Bronchial epithelial cell (primary cell): Measurements from ENCODE around the gene ACSM2A. TPM values are rescaled to one million over a fixed set of nuclear protein-coding genes. Genes with fewer than 3 reads are reported as not detected.
"Not testable (repeated sequence)": the region's sequence is repeated elsewhere in the genome, so short reads cannot be mapped to it uniquely, and the experiment has no call there.

Experiments
- DNase-seq: peaks from one replicate; pipeline ENCODE4 v3.0.0-alpha.2; 2010; ENCODE audit warnings: low read depth
- FAIRE-seq: peaks from 2 replicates; lab custom pipeline; 2011; peaks lifted over from hg19 to GRCh38; lab: Jason Lieb, UNC
- H3K27me3 ChIP-seq: 2 replicates; pipeline ENCODE4 v1.5.1; 2011; ENCODE audit warnings: low read length; ENCODE audit not compliant: control insufficient read depth, insufficient read depth
- H3K36me3 ChIP-seq: 2 replicates; pipeline ENCODE4 v1.5.1; 2011; ENCODE audit warnings: low read length; ENCODE audit not compliant: control insufficient read depth, insufficient read depth
- H3K4me3 ChIP-seq: 2 replicates; pipeline ENCODE4 v1.5.1; 2011; ENCODE audit warnings: mild to moderate bottlenecking, low read depth, low read length, control low read depth
- CTCF ChIP-seq: IDR thresholded peaks from 2 replicates; pipeline ENCODE4 v1.5.1; 2011; ENCODE audit warnings: mild to moderate bottlenecking, moderate library complexity, low read length, control low read depth, inconsistent platforms; ENCODE audit not compliant: insufficient read depth, severe bottlenecking
- total RNA-seq: library from RNA; depleted of rRNA; stranded (reverse); fragments of >200 nt; gene quantifications from 2 replicates; pipeline ENCODE4 v1.2.1, GENCODE V29; 2014

ACSM2A gene
- total RNA-seq, 1 donor from 2014 or later, result not detected

- TF ChIP-seq CTCF, result no peak
- FAIRE-seq (no peak), DNase-seq (no peak)
These were observed 64.4 kb downstream of the ACSM2A start for GRCh38 chr16:20515688-20516090.

GRCh38 chr16:20517149-20517548, 65.8 kb downstream of the ACSM2A start:
- DNase-seq (no peak), FAIRE-seq (no peak)
- H3K36me3 ChIP-seq, result no peaks in the 10 kb centered on the region
- no peak overlapping the region for H3K4me3 ChIP-seq
- no peak for TF ChIP-seq CTCF
- H3K27me3 ChIP-seq, result no peaks in the 10 kb centered on the region

More at GRCh38 chr16:20515688-20516090, 64.4 kb downstream of the ACSM2A start:
- H3K4me3 ChIP-seq, result no peak overlapping the region
- H3K36me3 ChIP-seq, result no peaks in the 10 kb centered on the region
- H3K27me3 ChIP-seq, result no peaks in the 10 kb centered on the region

GRCh38 chr16:20519231-20519630, 67.9 kb downstream of the ACSM2A start:
- no peak for DNase-seq
- no peak for TF ChIP-seq CTCF
- FAIRE-seq, result no peak
- Histone ChIP-seq H3K27me3 (no peaks in the 10 kb centered on the region), H3K36me3 (no peaks in the 10 kb centered on the region), H3K4me3 (no peak overlapping the region)

GRCh38 chr16:20520103-20520502, 68.8 kb downstream of the ACSM2A start:
- Histone ChIP-seq H3K4me3 (no peak overlapping the region), H3K36me3 (no peaks in the 10 kb centered on the region), H3K27me3 (no peaks in the 10 kb centered on the region)
- TF ChIP-seq CTCF, result no peak
- FAIRE-seq, result no peak
- DNase-seq, result no peak

- H3K36me3 ChIP-seq, H3K4me3 ChIP-seq, H3K27me3 ChIP-seq, FAIRE-seq, DNase-seq: not testable (repeated sequence)
These were observed 80.5 kb downstream of the ACSM2A start for GRCh38 chr16:20531795-20532194.

- H3K27me3 ChIP-seq, H3K36me3 ChIP-seq, DNase-seq, H3K4me3 ChIP-seq, FAIRE-seq: not testable (repeated sequence)
These were observed 81.0 kb downstream of the ACSM2A start for GRCh38 chr16:20532284-20532792.

GRCh38 chr16:20536669-20537068, 85.3 kb downstream of the ACSM2A start:
- FAIRE-seq, H3K4me3 ChIP-seq, DNase-seq, H3K36me3 ChIP-seq, H3K27me3 ChIP-seq: not testable (repeated sequence)

Other genes starting within 250 kb of the ACSM2A start
- not detected in 2 replicates for gene GP2, start 124.0 kb upstream of the ACSM2A start, total RNA-seq
- not detected in 2 replicates for gene UMOD, start 98.8 kb upstream of the ACSM2A start, total RNA-seq
- gene PDILT, start 46.8 kb upstream of the ACSM2A start, total RNA-seq, result not detected in 2 replicates
- not detected in 2 replicates for gene ACSM5, start 42.0 kb upstream of the ACSM2A start, total RNA-seq
- gene ACSM2B, start 124.8 kb downstream of the ACSM2A start, total RNA-seq, result not detected in 2 replicates
- gene ACSM1, start 246.2 kb downstream of the ACSM2A start, total RNA-seq, result under 0.01 and 0.26 TPM in 2 replicates